ENCODE measurements around the gene MED16. TPM values are rescaled to one million over a fixed set of nuclear protein-coding genes. Genes with fewer than 3 reads are reported as not detected.

MED16 gene
- total and polyA plus RNA-seq, 2 of the 4 experiments (the other 2 are of a cell fraction), result 8.1 to 40.2 TPM

DNA sequence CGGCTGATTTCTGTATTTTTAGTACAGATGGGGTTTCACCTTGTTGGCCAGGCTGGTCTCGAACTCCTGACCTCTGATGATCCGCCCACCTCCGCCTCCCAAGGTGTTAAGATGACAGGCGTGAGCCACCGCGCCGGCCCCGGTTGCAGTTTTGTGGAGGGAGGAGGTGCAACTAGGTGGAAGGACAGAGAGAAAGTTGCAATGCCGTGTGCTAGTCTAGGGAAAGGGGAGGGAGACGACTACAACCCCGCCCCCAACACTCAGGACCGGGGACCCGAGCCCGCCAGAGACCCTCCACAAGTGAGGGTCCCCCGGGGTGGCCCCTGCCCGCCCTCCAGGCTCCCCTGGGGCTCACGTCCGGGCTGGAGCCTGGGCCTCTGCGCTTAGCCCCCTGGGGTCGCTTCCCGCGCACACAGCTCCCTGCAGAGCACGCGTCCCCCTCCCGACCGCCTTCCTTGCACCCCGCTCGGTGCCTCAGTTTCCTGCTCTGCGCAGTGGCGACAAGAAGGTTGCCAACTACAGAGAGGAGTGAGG, 31.6 kb upstream of the MED16 start:
- ATAC-seq (ENCODE audit: low read depth), result no peak
- H3K9me3 ChIP-seq (ENCODE audit: control insufficient read depth, insufficient read depth, low read length), result no peaks in the 10 kb centered on the region
- peak overlapping the region; percentile 95 for H2AFZ ChIP-seq (replicated peaks; ENCODE audit: low read length, poor library complexity)
- BruUV-seq (replicated peaks), result no TSS peak
- H2BK20ac ChIP-seq (ENCODE audit: low read depth, low read length), result no peak overlapping the region; the same call in 1 of the 2 replicates
- peak overlapping the region; percentile 91 for H3K27ac ChIP-seq (ENCODE audit: insufficient read depth, low read length)
- H3K4me2 ChIP-seq (ENCODE audit: low read depth, low read length), result peak overlapping the region; percentile 74
- peaks cover 10% of the 10 kb centered on the region for H4K20me1 ChIP-seq (ENCODE audit: insufficient read depth, low read length)
- peak overlapping the region; percentile 96 for H3K4me3 ChIP-seq (ENCODE audit: insufficient read depth, low read depth, low read length)
- H2BK5ac ChIP-seq (ENCODE audit: low read depth, low read length, poor library complexity, severe bottlenecking), result peak overlapping the region; percentile 96
- peak overlapping the region; percentile 65 for H3K14ac ChIP-seq (replicated peaks; ENCODE audit: low read depth, low read length)
- dilution Hi-C loops (cut with HindIII; ENCODE audit: low sequenced_read_pairs, unreplicated experiment), result no loop called here
- H3K9me1 ChIP-seq (ENCODE audit: insufficient read depth, low read length), result no peaks in the 10 kb centered on the region
- peak overlapping the region; percentile 98 for H2AK9ac ChIP-seq (replicated peaks; ENCODE audit: low read depth, low read length, poor library complexity)
- peak overlapping the region; percentile 79; the same call in 1 of the 2 replicates for H2BK120ac ChIP-seq (ENCODE audit: low read depth, low read length)
- CTCF ChIA-PET, result no interaction called here
- POLR2A ChIA-PET (ENCODE audit: unreplicated experiment), result no interaction called here
- H3K36me3 ChIP-seq (ENCODE audit: control insufficient read depth, insufficient read depth, low read length), result peaks cover 9% of the 10 kb centered on the region
- peak overlapping the region; percentile 31; the same call in 1 of the 2 replicates for H4K91ac ChIP-seq (ENCODE audit: insufficient read depth, low read depth, low read length)
- H3K4ac ChIP-seq (ENCODE audit: low read depth, low read length), result peak overlapping the region; percentile 86
- peak overlapping the region; percentile 18; the same call in 1 of the 2 replicates for H3K56ac ChIP-seq (ENCODE audit: extremely low read depth, insufficient read depth, low read length)
- H3K27me3 ChIP-seq (ENCODE audit: control insufficient read depth, insufficient read depth, low read length), result peaks cover 15% of the 10 kb centered on the region
- TF ChIP-seq CEBPB (IDR thresholded peaks at IDR 0.05; ENCODE audit: low read depth, low read length) (no peak), NFE2L2 (IDR thresholded peaks at IDR 0.05; ENCODE audit: low read depth, low read length) (no peak), RCOR1 (IDR thresholded peaks at IDR 0.05; ENCODE audit: insufficient replicate concordance, low read length) (no peak), SMC3 (IDR thresholded peaks at IDR 0.05; ENCODE audit: low read depth, low read length) (no peak), RAD21 (IDR thresholded peaks at IDR 0.05; ENCODE audit: low read length) (no peak), FOS (IDR thresholded peaks at IDR 0.05; ENCODE audit: low read depth, low read length) (no peak), POLR2A (IDR thresholded peaks at IDR 0.05; ENCODE audit: low read depth, low read length) (no peak), CHD1 (IDR thresholded peaks at IDR 0.05; ENCODE audit: low read depth, low read length) (no peak), RFX5 (IDR thresholded peaks at IDR 0.05; ENCODE audit: low read depth, low read length) (no peak), BHLHE40 (IDR thresholded peaks at IDR 0.05; ENCODE audit: low read depth, low read length) (no peak), MXI1 (IDR thresholded peaks at IDR 0.05; ENCODE audit: borderline replicate concordance, low read depth, low read length) (no peak), MAFK (IDR thresholded peaks at IDR 0.05; ENCODE audit: low read depth, low read length) (no peak), MAZ (IDR thresholded peaks at IDR 0.05; ENCODE audit: borderline replicate concordance, low read depth, low read length) (no peak)
- TF ChIP-seq, protein P1, sequence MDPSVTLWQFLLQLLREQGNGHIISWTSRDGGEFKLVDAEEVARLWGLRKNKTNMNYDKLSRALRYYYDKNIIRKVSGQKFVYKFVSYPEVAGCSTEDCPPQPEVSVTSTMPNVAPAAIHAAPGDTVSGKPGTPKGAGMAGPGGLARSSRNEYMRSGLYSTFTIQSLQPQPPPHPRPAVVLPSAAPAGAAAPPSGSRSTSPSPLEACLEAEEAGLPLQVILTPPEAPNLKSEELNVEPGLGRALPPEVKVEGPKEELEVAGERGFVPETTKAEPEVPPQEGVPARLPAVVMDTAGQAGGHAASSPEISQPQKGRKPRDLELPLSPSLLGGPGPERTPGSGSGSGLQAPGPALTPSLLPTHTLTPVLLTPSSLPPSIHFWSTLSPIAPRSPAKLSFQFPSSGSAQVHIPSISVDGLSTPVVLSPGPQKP (IDR thresholded peaks at IDR 0.05; ENCODE audit: borderline replicate concordance, low read depth, low read length), result no peak
- TF ChIP-seq, protein P2, sequence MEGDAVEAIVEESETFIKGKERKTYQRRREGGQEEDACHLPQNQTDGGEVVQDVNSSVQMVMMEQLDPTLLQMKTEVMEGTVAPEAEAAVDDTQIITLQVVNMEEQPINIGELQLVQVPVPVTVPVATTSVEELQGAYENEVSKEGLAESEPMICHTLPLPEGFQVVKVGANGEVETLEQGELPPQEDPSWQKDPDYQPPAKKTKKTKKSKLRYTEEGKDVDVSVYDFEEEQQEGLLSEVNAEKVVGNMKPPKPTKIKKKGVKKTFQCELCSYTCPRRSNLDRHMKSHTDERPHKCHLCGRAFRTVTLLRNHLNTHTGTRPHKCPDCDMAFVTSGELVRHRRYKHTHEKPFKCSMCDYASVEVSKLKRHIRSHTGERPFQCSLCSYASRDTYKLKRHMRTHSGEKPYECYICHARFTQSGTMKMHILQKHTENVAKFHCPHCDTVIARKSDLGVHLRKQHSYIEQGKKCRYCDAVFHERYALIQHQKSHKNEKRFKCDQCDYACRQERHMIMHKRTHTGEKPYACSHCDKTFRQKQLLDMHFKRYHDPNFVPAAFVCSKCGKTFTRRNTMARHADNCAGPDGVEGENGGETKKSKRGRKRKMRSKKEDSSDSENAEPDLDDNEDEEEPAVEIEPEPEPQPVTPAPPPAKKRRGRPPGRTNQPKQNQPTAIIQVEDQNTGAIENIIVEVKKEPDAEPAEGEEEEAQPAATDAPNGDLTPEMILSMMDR (conservative IDR thresholded peaks at IDR 0.05; ENCODE audit: low read depth, low read length), result no peak
- TF ChIP-seq, protein P3, sequence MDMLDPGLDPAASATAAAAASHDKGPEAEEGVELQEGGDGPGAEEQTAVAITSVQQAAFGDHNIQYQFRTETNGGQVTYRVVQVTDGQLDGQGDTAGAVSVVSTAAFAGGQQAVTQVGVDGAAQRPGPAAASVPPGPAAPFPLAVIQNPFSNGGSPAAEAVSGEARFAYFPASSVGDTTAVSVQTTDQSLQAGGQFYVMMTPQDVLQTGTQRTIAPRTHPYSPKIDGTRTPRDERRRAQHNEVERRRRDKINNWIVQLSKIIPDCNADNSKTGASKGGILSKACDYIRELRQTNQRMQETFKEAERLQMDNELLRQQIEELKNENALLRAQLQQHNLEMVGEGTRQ (IDR thresholded peaks at IDR 0.05; ENCODE audit: low read depth, low read length), result no peak
- H4K8ac ChIP-seq (ENCODE audit: low read depth in 2 of 2, low read length in 2 of 2), result peak overlapping the region; percentile 50 to 57; a peak in 2 of 4 replicates
- peak overlapping the region; percentile 78 for H3K9ac ChIP-seq (ENCODE audit: low read depth, low read length)
- peaks cover 7% of the 10 kb centered on the region for H3K4me1 ChIP-seq (ENCODE audit: control insufficient read depth, insufficient read depth, low read length)
- H3K79me1 ChIP-seq (ENCODE audit: low read depth in 1 of 2, low read length in 2 of 2), result peaks cover 0 to 33% of the 10 kb centered on the region in 2 experiments; a peak in 1 of 4 replicates
- in situ Hi-C loops (cut with MboI; ENCODE audit: low sequenced_read_pairs), result loop anchor here (5.0 kb wide), 2 partner anchors 58 to 147 kb away; partner anchors contain the start of gene WDR18
- H3K18ac ChIP-seq (ENCODE audit: low read depth, low read length), result no peak overlapping the region
- peak overlapping the region; percentile 93 for H3K23ac ChIP-seq (ENCODE audit: low read depth, low read length)
- 0 out of 3 replicates have a peak overlapping the region, but pooled peaks have one; percentile 6 for H2BK15ac ChIP-seq (ENCODE audit: low read depth, low read length)
- peak overlapping the region; percentile 77 for H2AK5ac ChIP-seq (ENCODE audit: low read depth, low read length)
- 15% methylated on average over 11 of the region's 31 CpGs; no CpG with 5 or more reads in 1 of the 2 experiments for WGBS, 2 experiments (ENCODE audit: extremely low coverage in 2 of 2, insufficient read length in 1 of 2)
- no peak overlapping the region for H4K5ac ChIP-seq (ENCODE audit: low read depth, low read length)
- DNase-seq, result no peak
- intact Hi-C loops (cut with micrococcal nuclease), result no loop called here

Measured in IMR-90 (cell line).